K562 (cell line): ENCODE measurements around the gene CORO6. TPM values are rescaled to one million over a fixed set of nuclear protein-coding genes. Genes with fewer than 3 reads are reported as not detected.

Source experiments
- ATAC-seq: fragments of 200-7000 bp; cut with Tn5 transposase; 3 replicates; pipeline ENCODE4 v1.9.1; 2020; ENCODE audit warnings: moderate library complexity
- BruUV-seq: library from RNA; stranded (reverse); fragments of 400-500 nt; replicated peaks from 2 replicates; lab custom pipeline; 2021; lab: Mats Ljungman, UMichigan
- CTCF ChIA-PET: fragments of 300-600 bp; formaldehyde crosslinking; extraction: SDS; loops from one replicate; lab custom pipeline; 2021; ENCODE audit warnings: low intra/inter-chr PET ratio; lab: Yijun Ruan, JAX
- POLR2A ChIA-PET: fragments of 300-600, 350-650 bp; sonication (Branson Sonifier 250); formaldehyde crosslinking; extraction: SDS; loops from one replicate; lab custom pipeline; 2021; ENCODE audit warnings: antibody characterized with exemption, inconsistent platforms; lab: Yijun Ruan, JAX
- DNase-seq, 4 experiments: peaks; one replicate each; pipeline versions ENCODE4 v3.0.0 to v3.0.0-alpha.2; 2011 to 2018; ENCODE audit warnings: low spot score in 3 of 4, mixed read lengths in 3 of 4; ENCODE audit errors: extremely low read depth in 1 of 4
- FAIRE-seq: peaks from 2 replicates; lab custom pipeline; 2011; peaks lifted over from hg19 to GRCh38; lab: Jason Lieb, UNC
- H2AFZ ChIP-seq: 2 replicates; pipeline ENCODE4 v1.6.0; 2011; ENCODE audit warnings: low read depth, low read length, control low read depth, inconsistent platforms
- H3K27ac ChIP-seq: fragments of 200-600 bp; 3 replicates; pipeline ENCODE4 v1.8.0; 2011; ENCODE audit warnings: low read depth, mild to moderate bottlenecking, control low read depth, inconsistent platforms, low read length, moderate library complexity, mixed read lengths; ENCODE audit errors: extremely low read depth
- H3K27me3 ChIP-seq, 2 experiments: fragments of 300-600 bp in 1 of 2; 2 replicates in 1 of 2; 3 replicates in 1 of 2; pipeline versions ENCODE4 v1.6.0 to v1.8.0; 2011; ENCODE audit warnings: inconsistent platforms in 2 of 2, low read length in 2 of 2, mild to moderate bottlenecking in 1 of 2, mixed read lengths in 1 of 2, moderate library complexity in 1 of 2; ENCODE audit not compliant: control insufficient read depth in 2 of 2, insufficient read depth in 2 of 2
- H3K36me3 ChIP-seq: fragments of 300-600 bp; 3 replicates; pipeline ENCODE4 v1.8.0; 2011; ENCODE audit warnings: mild to moderate bottlenecking, low read length, inconsistent platforms; ENCODE audit not compliant: control insufficient read depth, insufficient read depth
- H3K4me1 ChIP-seq, 2 experiments: fragments of 200-600 bp in 1 of 2; replicated peaks in 1 of 2; 2 replicates in 1 of 2; 3 replicates in 1 of 2; pipeline versions ENCODE4 v1.5.1 to v1.8.0; 2011; ENCODE audit warnings: inconsistent platforms in 2 of 2, low read length in 2 of 2, mild to moderate bottlenecking in 1 of 2, mixed read lengths in 1 of 2, moderate library complexity in 1 of 2; ENCODE audit not compliant: control insufficient read depth in 2 of 2, insufficient read depth in 2 of 2
- H3K4me2 ChIP-seq: 2 replicates; pipeline ENCODE4 v1.6.1; 2011; ENCODE audit warnings: low read length, control low read depth, inconsistent platforms, mixed read lengths; ENCODE audit not compliant: insufficient read depth
- H3K4me3 ChIP-seq: fragments of 200-600 bp; sonication (generic), shearing (Covaris generic); 2 replicates; pipeline ENCODE4 v1.5.1; 2016; ENCODE audit warnings: control low read depth, inconsistent platforms
- H3K79me2 ChIP-seq: fragments of 200-600 bp; 3 replicates; pipeline ENCODE4 v1.8.0; 2011; ENCODE audit warnings: low read length, inconsistent platforms; ENCODE audit not compliant: control insufficient read depth, insufficient read depth
- H3K9ac ChIP-seq, 2 experiments: 2 replicates each; pipeline versions ENCODE4 v1.6.0 to v1.6.1; 2011; ENCODE audit warnings: low read depth in 2 of 2, low read length in 2 of 2, control low read depth in 1 of 2, inconsistent platforms in 1 of 2, mild to moderate bottlenecking in 1 of 2, mixed read lengths in 1 of 2; ENCODE audit not compliant: insufficient read depth in 1 of 2
- H3K9me1 ChIP-seq: one replicate; pipeline ENCODE4 v1.6.0; 2011; ENCODE audit warnings: inconsistent platforms, mild to moderate bottlenecking, low read length, moderate library complexity; ENCODE audit not compliant: control insufficient read depth, insufficient read depth
- H3K9me3 ChIP-seq: replicated peaks from 2 replicates; pipeline ENCODE4 v1.5.1; 2011; ENCODE audit warnings: low read depth, low read length, inconsistent platforms; ENCODE audit not compliant: control insufficient read depth, insufficient read depth
- H4K20me1 ChIP-seq: replicated peaks from 2 replicates; pipeline ENCODE4 v1.6.1; 2011; ENCODE audit warnings: low read length, inconsistent platforms, mixed read lengths; ENCODE audit not compliant: control insufficient read depth, insufficient read depth
- ATF6 ChIP-seq: sonication (generic); formaldehyde crosslinking; IDR thresholded peaks from 2 replicates; pipeline ENCODE4 v1.4.0; 2020; ENCODE audit warnings: mild to moderate bottlenecking, missing genetic modification reagents
- ATF7 ChIP-seq: fragments of 450-650 bp; IDR thresholded peaks from 2 replicates; pipeline ENCODE4 v1.7.1; 2014; ENCODE audit warnings: mild to moderate bottlenecking, moderate library complexity
- BACH1 ChIP-seq: fragments of 200-800 bp; sonication (Bioruptor generic); IDR thresholded peaks from 2 replicates; pipeline ENCODE4 v1.6.1; 2016; ENCODE audit warnings: missing genetic modification characterization, missing compliant biosample characterization
- ETV1 ChIP-seq: fragments of 450-650 bp; conservative IDR thresholded peaks from 2 replicates; pipeline ENCODE4 v1.6.1; 2016; ENCODE audit warnings: missing genetic modification characterization, control low read depth, low read depth, missing compliant biosample characterization
- EZH2 ChIP-seq: IDR thresholded peaks from 2 replicates; pipeline ENCODE4 v1.6.1; 2012; ENCODE audit warnings: low read depth, mild to moderate bottlenecking, inconsistent platforms, low read length, borderline replicate concordance
- MAFG ChIP-seq: fragments of 450-650 bp; conservative IDR thresholded peaks from 2 replicates; pipeline ENCODE4 v1.6.1; 2016; ENCODE audit warnings: missing genetic modification characterization, missing compliant biosample characterization
- MCM7 ChIP-seq, 2 experiments: fragments of 450-650 bp; IDR thresholded peaks; 2 replicates each; pipeline ENCODE4 v1.6.1; 2016 to 2018
- PTRF ChIP-seq: fragments of 450-650 bp; IDR thresholded peaks from 2 replicates; pipeline ENCODE4 v1.6.1; 2016; ENCODE audit warnings: mild to moderate bottlenecking, missing genetic modification characterization, missing compliant biosample characterization
- SIRT6 ChIP-seq: IDR thresholded peaks from one replicate; pipeline ENCODE4 v1.6.1; 2012; ENCODE audit warnings: low read depth, mild to moderate bottlenecking, control low read depth, inconsistent platforms, low read length, moderate library complexity
- SNRNP70 ChIP-seq: fragments of 200-400 bp; formaldehyde crosslinking; optimal IDR thresholded peaks from 2 replicates; pipeline ENCODE3; 2017; ENCODE audit warnings: low read depth, low read length
- ZNF197 ChIP-seq: fragments of 200-800 bp; sonication (Bioruptor generic); IDR thresholded peaks from 2 replicates; pipeline ENCODE4 v1.6.1; 2016; ENCODE audit warnings: low read depth, missing genetic modification characterization, missing compliant biosample characterization
- ZNF3 ChIP-seq: fragments of 250-450 bp; sonication (Bioruptor Pico); IDR thresholded peaks from 2 replicates; pipeline ENCODE4 v1.5.0; 2021; ENCODE audit warnings: mild to moderate bottlenecking, moderate library complexity
- ZNF347 ChIP-seq: fragments of 450-650 bp; formaldehyde crosslinking; IDR thresholded peaks from 2 replicates; pipeline ENCODE4 v1.4.0; 2020; ENCODE audit warnings: low read depth, mild to moderate bottlenecking, moderate library complexity
- WGBS: fragments of 100-300 bp; shearing (Covaris generic); methylation state at CpG from one replicate; pipeline ENCODE4 v1.1.6; 2016; ENCODE audit warnings: low coverage, mixed read lengths; ENCODE audit not compliant: insufficient coverage; ENCODE audit errors: missing lambda C conversion rate; 5-methylcytosine and 5-hydroxymethylcytosine counted together
- in situ Hi-C: fragments of 300-500 bp; cut with MboI; formaldehyde crosslinking; loops from 4 replicates; pipeline ENCODE4 v1.15.0; 2018; ENCODE audit warnings: inconsistent platforms, mixed read lengths
- intact Hi-C: fragments of 100-400 bp; cut with micrococcal nuclease; formaldehyde crosslinking; loops from 2 replicates; pipeline ENCODE4 v1.14.2; 2022
- polyA plus RNA-seq, 8 experiments: library from polyadenylated mRNA; depleted of rRNA in 4 of 8; stranded (reverse) in 5 of 8; unstranded in 3 of 8; fragments of >200 nt; fragmentation: Nextera tagmentation in 2 of 8; fragmentation: Illumina TruSeq in 1 of 8; extraction: Ambion mirVana in 2 of 8; extraction: Trizol in 1 of 8; gene quantifications; 2 replicates each; pipeline versions ENCODE4 v1.2.1 to v1.2.3, GENCODE V29; 2011 to 2014; ENCODE audit warnings: inconsistent platforms in 1 of 8, missing spikeins in 1 of 8
- total RNA-seq, 7 experiments: library from RNA; depleted of rRNA in 6 of 7; stranded (reverse); fragments of >200 nt in 6 of 7; fragmentation: Illumina TruSeq in 2 of 7; extraction: Trizol in 2 of 7; gene quantifications; 2 replicates each; pipeline versions ENCODE4 v1.2.1 to v1.2.3, GENCODE V29; 2011 to 2021; ENCODE audit warnings: low replicate concordance in 1 of 7
- TF ChIP-seq, protein P1 (sequence below): IDR thresholded peaks from 3 replicates; pipeline ENCODE4 v1.6.1; 2011; ENCODE audit warnings: borderline replicate concordance, mild to moderate bottlenecking, moderate library complexity; ENCODE audit not compliant: insufficient read length; ENCODE audit errors: extremely low read depth

CORO6 gene
- total and polyA plus RNA-seq, 9 of the 15 experiments (the other 6 are each of a cell fraction or from before 2014, with no cell fraction given) = 0.04 to 11.9 (median 2.4) TPM

DNA sequence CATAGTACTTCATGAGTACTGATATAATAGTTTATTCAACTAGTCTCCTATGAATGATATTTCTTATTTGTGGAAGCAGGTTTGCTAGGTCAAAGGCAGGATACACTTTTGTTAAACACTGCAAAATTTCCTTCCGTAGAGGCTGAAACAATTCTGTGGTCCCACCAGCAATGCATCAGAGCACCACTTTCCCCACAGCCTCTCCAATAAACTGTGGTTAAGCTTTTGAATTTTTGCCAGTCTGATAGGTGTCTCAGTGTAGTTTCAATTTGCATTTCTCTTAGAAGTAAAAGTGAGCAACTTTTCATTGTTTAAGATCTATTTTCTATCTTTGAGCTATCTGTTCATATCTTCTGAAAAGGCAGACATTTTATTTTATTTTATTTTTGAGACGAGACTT lies 36.4 kb upstream of the CORO6 start (continued):
- TF ChIP-seq EZH2 (no peak), BACH1 (no peak), ATF7 (no peak), ZNF3 (CRISPR knock-in tag) (no peak)
- TF ChIP-seq, all 486 proteins: peak for 0

DNA sequence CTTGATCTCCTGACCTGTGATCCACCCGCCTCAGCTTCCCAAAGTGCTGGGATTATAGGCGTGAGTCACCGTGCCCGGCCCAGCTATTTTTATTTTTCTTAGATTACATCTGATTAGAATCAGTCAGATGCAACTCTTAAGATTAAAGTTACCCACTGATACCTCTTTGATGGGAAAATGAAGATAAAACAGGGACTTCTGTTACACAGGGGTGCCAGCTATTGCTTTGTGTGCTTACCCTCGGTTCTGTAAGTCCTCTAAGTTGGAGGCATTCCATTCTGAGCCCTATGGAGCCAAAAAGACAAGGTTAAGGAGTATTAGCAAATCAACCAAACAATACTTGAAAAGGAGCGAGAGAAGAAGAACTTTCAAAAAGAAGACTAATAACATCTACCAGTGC lies 32.6 kb upstream of the CORO6 start:
- Histone ChIP-seq H3K9me1 (no peaks in the 10 kb centered on the region), H3K9me3 (no peaks in the 10 kb centered on the region), H3K36me3 (no peaks in the 10 kb centered on the region), H3K79me2 (no peaks in the 10 kb centered on the region), H3K4me2 (no peak overlapping the region), H3K27me3 (no peaks in the 10 kb centered on the region), H3K4me3 (no peak overlapping the region), H4K20me1 (no peaks in the 10 kb centered on the region), H2AFZ (no peak overlapping the region), H3K27ac (no peak overlapping the region), H3K4me1 (peaks cover 5 to 18% of the 10 kb centered on the region in 2 experiments; a peak in 4 of 5 replicates), H3K9ac (no peak overlapping the region)
- DNase-seq (no peak), FAIRE-seq (no peak), ATAC-seq (no peak)
- in situ Hi-C loops (no loop called here), intact Hi-C loops (no loop called here)
- ChIA-PET POLR2A (interaction anchor here (0.7 to 2.0 kb wide), 6 partner anchors 12 to 67 kb away, joined by 3 to 8 read pairs (median 4); no protein-coding TSS in a partner anchor), CTCF (no interaction called here)
- 61% methylated on average over 6 of the region's 6 CpGs for WGBS
- no TSS peak for BruUV-seq
- no peak for TF ChIP-seq ZNF347 (CRISPR knock-in tag)
- no peak for TF ChIP-seq ATF6 (CRISPR knock-in tag)
- TF ChIP-seq MCM7 (IDR thresholded peaks at IDR 0.05) = no peak
- TF ChIP-seq, protein P1, sequence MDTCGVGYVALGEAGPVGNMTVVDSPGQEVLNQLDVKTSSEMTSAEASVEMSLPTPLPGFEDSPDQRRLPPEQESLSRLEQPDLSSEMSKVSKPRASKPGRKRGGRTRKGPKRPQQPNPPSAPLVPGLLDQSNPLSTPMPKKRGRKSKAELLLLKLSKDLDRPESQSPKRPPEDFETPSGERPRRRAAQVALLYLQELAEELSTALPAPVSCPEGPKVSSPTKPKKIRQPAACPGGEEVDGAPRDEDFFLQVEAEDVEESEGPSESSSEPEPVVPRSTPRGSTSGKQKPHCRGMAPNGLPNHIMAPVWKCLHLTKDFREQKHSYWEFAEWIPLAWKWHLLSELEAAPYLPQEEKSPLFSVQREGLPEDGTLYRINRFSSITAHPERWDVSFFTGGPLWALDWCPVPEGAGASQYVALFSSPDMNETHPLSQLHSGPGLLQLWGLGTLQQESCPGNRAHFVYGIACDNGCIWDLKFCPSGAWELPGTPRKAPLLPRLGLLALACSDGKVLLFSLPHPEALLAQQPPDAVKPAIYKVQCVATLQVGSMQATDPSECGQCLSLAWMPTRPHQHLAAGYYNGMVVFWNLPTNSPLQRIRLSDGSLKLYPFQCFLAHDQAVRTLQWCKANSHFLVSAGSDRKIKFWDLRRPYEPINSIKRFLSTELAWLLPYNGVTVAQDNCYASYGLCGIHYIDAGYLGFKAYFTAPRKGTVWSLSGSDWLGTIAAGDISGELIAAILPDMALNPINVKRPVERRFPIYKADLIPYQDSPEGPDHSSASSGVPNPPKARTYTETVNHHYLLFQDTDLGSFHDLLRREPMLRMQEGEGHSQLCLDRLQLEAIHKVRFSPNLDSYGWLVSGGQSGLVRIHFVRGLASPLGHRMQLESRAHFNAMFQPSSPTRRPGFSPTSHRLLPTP = no peak
- TF ChIP-seq ETV1 = no peak
- TF ChIP-seq SIRT6 = no peak
- no peak for TF ChIP-seq SNRNP70
- no peak for TF ChIP-seq MAFG (tag)
- TF ChIP-seq PTRF = no peak
- no peak for TF ChIP-seq ZNF197 (CRISPR knock-in tag)
